SK-N-MC (cell line): ENCODE measurements around the gene ZDHHC7.
"Not testable (repeated sequence)": the region's sequence is repeated elsewhere in the genome, so short reads cannot be mapped to it uniquely, and the experiment has no call there.

ENCODE experiments used
- DNase-seq: peaks from one replicate; pipeline ENCODE4 v3.0.0-alpha.2; 2011; ENCODE audit warnings: low read depth, low spot score
- H3K27ac ChIP-seq: fragments of 200-600 bp; sonication (generic); 2 replicates; pipeline ENCODE4 v1.5.1; 2016; ENCODE audit warnings: mixed run types
- H3K36me3 ChIP-seq: fragments of 200-600 bp; sonication (generic); 2 replicates; pipeline ENCODE4 v1.6.1; 2017; ENCODE audit warnings: antibody characterized with exemption, low read length, mixed read lengths; ENCODE audit not compliant: insufficient read depth
- H3K4me3 ChIP-seq: fragments of 200-600 bp; sonication (generic); 2 replicates; pipeline ENCODE4 v1.5.1; 2016
- H3K9ac ChIP-seq: fragments of 200-600 bp; sonication (generic); 2 replicates; pipeline ENCODE4 v1.8.0; 2017; ENCODE audit warnings: mixed run types, mixed read lengths; ENCODE audit not compliant: insufficient read length
- H3K9me3 ChIP-seq: fragments of 200-600 bp; sonication (generic); 2 replicates; pipeline ENCODE4 v1.6.1; 2017; ENCODE audit warnings: low read depth, mild to moderate bottlenecking, antibody characterized with exemption, low read length, moderate library complexity, mixed read lengths
- EZH2 ChIP-seq: fragments of 200-600 bp; sonication (generic); IDR thresholded peaks from one replicate; pipeline ENCODE4 v1.6.1; 2017; ENCODE audit warnings: antibody characterized with exemption
- FOXP2 ChIP-seq: optimal IDR thresholded peaks from 2 replicates; pipeline ENCODE3; 2011; ENCODE audit warnings: mild to moderate bottlenecking, moderate library complexity; ENCODE audit not compliant: insufficient read depth; ENCODE audit errors: extremely low read length, control extremely low read depth
- POLR2AphosphoS5 ChIP-seq: IDR thresholded peaks from 2 replicates; pipeline ENCODE4 v1.6.1; 2012; ENCODE audit warnings: mild to moderate bottlenecking, low read depth, low read length, borderline replicate concordance

Gene ZDHHC7, protein sequence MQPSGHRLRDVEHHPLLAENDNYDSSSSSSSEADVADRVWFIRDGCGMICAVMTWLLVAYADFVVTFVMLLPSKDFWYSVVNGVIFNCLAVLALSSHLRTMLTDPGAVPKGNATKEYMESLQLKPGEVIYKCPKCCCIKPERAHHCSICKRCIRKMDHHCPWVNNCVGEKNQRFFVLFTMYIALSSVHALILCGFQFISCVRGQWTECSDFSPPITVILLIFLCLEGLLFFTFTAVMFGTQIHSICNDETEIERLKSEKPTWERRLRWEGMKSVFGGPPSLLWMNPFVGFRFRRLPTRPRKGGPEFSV

DNA sequence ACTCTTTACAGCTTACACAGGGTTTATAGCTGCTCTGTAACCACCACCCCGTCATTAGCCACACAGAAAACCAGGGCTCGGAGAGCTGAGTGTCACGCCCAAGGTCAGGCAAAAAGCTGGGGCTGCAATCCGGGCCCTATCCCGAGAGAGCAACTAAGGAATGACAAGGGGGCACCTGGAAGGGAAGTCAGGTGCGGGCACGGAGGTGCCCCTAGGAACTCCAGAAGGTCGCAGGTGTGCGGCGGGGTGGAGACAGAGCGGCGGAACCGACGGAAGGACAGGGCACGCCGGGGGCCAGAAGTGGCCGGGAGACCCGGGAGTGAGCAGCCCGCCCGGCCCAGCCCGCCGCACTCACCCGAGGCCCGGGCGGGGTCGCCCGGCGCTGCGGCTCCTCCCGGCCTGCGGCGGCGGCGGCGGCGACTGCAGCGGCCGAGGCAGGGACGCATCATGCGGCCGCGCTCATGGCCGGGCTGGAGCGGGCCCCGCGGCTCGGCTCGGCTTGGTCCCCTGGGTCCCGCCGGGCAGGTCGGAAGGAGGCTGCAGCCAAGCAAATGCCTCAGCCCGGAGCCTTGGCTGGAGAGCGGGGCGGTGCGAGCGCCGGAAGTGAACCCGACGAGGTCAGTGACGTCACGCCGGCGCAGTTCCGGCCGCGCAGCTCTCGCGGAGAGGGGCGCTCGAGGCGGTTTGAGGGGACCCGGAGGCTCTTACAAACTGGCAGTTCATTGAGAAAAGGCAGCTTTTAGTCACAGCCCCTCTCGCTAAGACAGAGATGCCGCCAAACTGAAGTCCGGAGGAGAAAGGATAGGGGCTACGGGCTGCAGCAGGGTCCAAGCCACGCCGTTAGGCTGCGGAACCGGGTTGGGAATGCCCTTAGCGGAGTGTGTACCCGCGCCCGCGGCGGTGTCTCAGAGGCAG, at the start of gene ZDHHC7:
Gene ZDHHC7 (minus strand): TSS at position 605 of the 915 bp plus-strand sequence. CDS start 20,917 bp downstream, outside the sequence.
- H3K36me3 ChIP-seq = no peaks in the 10 kb centered on the region
- H3K27ac ChIP-seq = peak within 1 kb of the TSS; percentile 87
- DNase-seq = no peak
- H3K9me3 ChIP-seq = no peaks in the 10 kb centered on the region
- no peak for TF ChIP-seq EZH2
- TF ChIP-seq FOXP2 = no peak
- peak; percentile 92 for TF ChIP-seq POLR2AphosphoS5
- H3K4me3 ChIP-seq = peak within 1 kb of the TSS; percentile 90
- peak within 1 kb of the TSS; percentile 93 for H3K9ac ChIP-seq

DNA sequence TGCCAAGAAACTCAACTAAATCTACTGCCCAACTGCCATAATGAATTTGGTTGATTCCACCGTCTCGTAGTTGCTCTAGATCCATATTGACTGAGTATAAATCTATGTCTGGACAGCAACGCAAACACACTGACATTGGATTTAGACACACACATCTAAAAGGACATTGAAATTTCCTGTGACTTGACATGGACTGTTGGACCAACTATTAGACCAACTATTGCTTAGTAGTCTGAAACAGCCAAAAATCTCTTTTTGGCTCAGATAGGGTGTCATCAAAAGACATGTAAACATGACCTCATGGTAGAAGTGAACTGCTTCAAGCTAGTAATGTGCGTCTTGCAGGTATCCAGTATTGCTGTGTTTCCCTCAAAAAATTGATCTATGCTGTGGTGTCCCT, 47.6 kb upstream of the ZDHHC7 start:
- Histone ChIP-seq H3K27ac (no peak overlapping the region), H3K9me3 (no peaks in the 10 kb centered on the region), H3K9ac (no peak overlapping the region), H3K36me3 (no peaks in the 10 kb centered on the region), H3K4me3 (no peak overlapping the region)
- TF ChIP-seq FOXP2 (no peak), POLR2AphosphoS5 (no peak), EZH2 (no peak)
- DNase-seq = no peak

DNA sequence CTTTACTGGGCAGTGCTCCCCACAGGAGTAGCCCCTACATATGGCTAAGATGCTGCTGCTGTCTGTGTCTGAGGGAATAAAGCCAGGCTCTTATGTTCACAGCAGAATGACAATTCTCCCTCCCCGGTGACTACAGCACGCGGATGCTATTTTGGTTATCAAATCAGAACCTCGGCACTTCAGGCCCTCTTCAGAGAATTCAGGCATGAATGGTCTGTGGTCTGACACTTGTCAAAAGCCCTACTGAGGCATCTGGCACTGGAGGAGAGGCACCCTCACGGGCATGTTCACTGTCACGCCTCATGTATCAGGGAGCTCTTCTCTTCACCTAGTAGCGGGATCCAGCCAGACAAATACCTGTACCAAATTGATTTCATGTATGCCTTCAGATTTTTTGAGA, 46.6 kb upstream of the ZDHHC7 start:
- H3K27ac ChIP-seq = no peak overlapping the region
- DNase-seq = no peak
- no peaks in the 10 kb centered on the region for H3K9me3 ChIP-seq

DNA sequence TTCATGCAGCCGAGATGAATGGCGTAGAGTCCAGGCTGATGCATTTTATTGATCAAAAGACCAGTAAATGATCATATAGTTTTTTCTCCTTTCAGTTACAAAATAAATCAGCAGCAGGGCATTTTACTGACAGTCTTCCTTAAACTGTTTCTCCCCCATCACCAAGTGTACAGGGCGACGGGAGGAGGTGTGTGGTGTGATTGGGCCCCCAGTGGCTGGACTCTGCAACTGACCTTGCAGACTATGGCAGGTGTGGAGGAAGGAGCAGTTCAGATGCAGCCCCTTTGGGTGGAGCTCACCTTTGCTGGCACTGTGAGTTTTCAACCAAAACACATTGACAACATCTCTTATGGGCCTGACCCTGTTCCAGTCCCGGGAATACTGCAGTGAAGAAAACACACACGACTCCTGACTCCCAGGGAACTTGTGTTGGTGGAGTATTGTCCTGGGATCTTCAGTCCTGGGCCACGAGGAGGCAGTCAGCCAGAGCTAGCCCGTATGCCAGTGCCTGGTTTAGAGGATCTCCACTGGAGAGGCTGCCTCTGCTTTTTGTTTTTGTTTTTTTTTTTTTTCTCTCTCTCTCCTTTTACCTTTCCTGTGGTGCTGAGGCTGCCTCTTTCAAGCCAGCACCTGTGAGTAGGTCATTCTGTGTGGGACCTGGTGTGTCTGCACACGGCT, 46.0 kb upstream of the ZDHHC7 start:
- Histone ChIP-seq H3K4me3 (no peak overlapping the region), H3K36me3 (no peaks in the 10 kb centered on the region), H3K27ac (no peak overlapping the region), H3K9me3 (no peaks in the 10 kb centered on the region), H3K9ac (no peak overlapping the region)
- no peak for TF ChIP-seq POLR2AphosphoS5
- TF ChIP-seq EZH2 = no peak
- no peak for TF ChIP-seq FOXP2
- no peak for DNase-seq

More for the DNA sequence above, 46.6 kb upstream of the ZDHHC7 start:
- no peaks in the 10 kb centered on the region for H3K36me3 ChIP-seq
- no peak overlapping the region for H3K4me3 ChIP-seq
- H3K9ac ChIP-seq = no peak overlapping the region
- no peak for TF ChIP-seq EZH2
- no peak for TF ChIP-seq POLR2AphosphoS5
- TF ChIP-seq FOXP2 = no peak

DNA sequence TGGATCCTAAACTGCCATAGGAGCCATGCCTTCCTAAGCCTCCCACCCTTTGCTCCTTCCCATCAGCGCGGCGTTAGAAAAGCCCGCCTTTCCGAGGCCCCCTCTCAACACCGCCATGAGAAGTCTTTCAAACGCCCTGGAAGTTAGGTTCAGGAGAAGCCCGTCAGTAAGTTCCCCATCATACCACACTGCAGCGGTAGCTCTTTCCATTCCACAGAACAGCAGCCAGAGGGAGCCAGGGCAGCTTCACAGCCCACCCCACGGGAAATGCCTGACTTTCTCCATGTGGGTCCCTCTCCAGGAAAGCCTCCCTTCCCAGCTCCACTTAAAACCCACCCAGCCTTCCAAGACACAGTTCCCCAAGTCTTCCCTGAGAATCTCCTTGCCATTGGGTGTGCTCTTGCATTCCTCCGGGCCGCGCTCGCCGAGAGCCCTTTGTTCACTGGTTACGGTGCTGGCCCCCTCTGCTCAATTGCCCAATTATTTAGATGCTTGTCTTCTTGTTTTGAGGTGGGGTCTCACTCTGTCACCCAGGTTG, 44.9 kb upstream of the ZDHHC7 start:
- TF ChIP-seq EZH2 = no peak
- TF ChIP-seq POLR2AphosphoS5 = no peak
- no peak for TF ChIP-seq FOXP2
- Histone ChIP-seq H3K9me3 (no peaks in the 10 kb centered on the region), H3K36me3 (no peaks in the 10 kb centered on the region), H3K27ac (no peak overlapping the region), H3K9ac (no peak overlapping the region), H3K4me3 (no peak overlapping the region)
- no peak for DNase-seq

DNA sequence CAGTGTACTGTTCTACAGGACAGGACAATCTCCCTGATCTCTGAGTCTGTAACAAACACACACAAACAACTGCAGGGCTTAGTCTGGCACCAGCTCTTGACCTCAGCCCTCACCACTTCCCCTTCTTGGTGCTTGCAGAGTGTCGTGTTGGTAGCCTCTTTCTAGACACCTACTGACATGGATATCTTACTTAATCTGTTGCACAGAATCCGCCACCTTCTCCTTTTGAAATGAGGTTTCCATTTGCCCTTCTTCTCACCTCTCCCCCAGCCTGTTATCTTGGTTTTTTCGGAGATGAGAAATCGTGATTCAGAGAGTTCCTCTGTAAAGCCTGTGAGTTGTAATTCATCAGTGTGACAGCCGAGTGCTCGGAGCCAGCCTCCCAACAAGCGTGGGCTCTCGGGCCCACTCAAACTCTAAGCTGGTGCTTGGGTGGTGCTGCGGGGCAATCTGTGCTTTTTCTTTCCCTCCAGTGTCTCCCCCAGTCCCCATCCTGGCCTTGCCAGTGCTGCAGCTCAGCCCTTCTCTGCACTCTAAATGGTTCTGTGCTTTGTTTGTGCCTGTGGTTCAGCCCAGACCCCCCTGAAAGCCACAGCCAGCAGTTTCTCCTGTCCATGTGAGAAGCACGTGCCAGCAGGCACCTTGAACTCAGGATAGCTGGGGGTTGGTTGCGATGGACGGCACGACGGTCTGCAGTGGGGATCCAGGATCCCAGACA, 44.3 kb upstream of the ZDHHC7 start:
- Histone ChIP-seq H3K9me3 (no peaks in the 10 kb centered on the region), H3K36me3 (no peaks in the 10 kb centered on the region), H3K9ac (no peak overlapping the region), H3K4me3 (no peak overlapping the region), H3K27ac (no peak overlapping the region)
- no peak for TF ChIP-seq POLR2AphosphoS5
- no peak for TF ChIP-seq FOXP2
- no peak for TF ChIP-seq EZH2
- DNase-seq = no peak

DNA sequence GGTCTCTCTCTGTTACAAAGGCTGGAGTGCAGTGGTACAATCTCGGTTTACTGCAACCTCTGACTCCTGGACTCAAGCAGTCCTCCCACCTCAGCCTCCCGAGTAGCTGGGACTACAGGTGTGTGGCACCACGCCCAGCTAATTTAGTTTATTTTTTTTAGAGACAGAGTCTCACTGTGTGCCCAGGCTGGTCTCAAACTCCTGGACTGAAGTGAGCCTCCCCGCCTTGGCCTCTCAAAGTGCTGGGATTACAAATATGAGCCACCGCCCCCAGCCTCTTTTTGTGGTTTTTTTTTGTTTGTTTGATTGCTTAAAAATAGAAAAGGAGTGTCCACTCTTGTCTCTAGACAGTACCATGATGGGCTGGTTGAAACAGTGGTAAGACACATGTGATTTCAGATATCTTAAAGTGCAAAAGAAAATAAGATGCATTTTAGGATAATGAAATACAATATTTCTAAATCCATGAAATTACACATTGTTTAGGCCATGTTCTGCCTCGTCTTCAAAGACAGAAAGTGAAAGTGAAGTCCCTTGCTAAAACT, 43.7 kb upstream of the ZDHHC7 start:
- no peak for DNase-seq
- H3K9ac ChIP-seq = no peak overlapping the region
- no peak for TF ChIP-seq EZH2
- no peak for TF ChIP-seq POLR2AphosphoS5
- H3K27ac ChIP-seq = no peak overlapping the region
- H3K36me3 ChIP-seq = no peaks in the 10 kb centered on the region
- H3K9me3 ChIP-seq = no peaks in the 10 kb centered on the region
- no peak overlapping the region for H3K4me3 ChIP-seq

DNA sequence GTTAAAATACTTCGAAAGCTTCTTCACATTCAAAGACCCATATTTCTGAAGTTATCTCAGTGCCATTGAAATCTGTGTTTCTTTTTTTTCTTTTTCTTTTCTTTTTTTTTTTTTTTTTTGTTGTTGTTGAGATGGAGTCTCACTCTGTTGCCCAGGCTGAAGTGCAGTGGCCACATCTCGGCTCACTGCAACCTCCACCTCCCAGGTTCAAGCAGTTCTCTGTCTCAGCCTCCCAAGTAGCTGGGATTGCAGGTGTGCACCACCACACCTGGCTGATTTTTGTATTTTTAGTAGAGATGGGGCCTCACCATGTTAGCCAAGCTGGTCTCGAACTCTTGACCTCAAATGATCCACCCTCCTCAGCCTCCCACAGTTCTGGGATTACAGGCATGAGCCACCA, 43.0 kb upstream of the ZDHHC7 start:
- not testable (repeated sequence) for H3K9me3 ChIP-seq, H3K9ac ChIP-seq, H3K4me3 ChIP-seq, H3K27ac ChIP-seq, H3K36me3 ChIP-seq, DNase-seq
